KOPT-K1 (cell line): ENCODE data around the gene SLF2.
"Not testable (repeated sequence)": the region's sequence is repeated elsewhere in the genome, so short reads cannot be mapped to it uniquely, and the experiment has no call there.

Source experiments
- H3K27ac ChIP-seq: fragments of 200-600 bp; sonication (generic); 2 replicates; pipeline ENCODE4 v1.5.1; 2016; ENCODE audit warnings: antibody characterized with exemption, mild to moderate bottlenecking, low read depth, low read length; ENCODE audit not compliant: poor library complexity, severe bottlenecking
- H3K36me3 ChIP-seq: fragments of 200-600 bp; sonication (generic); 2 replicates; pipeline ENCODE4 v1.5.1; 2017; ENCODE audit warnings: antibody characterized with exemption, mild to moderate bottlenecking, low read length, moderate library complexity; ENCODE audit not compliant: insufficient read depth
- H3K9me3 ChIP-seq: fragments of 200-600 bp; sonication (generic); 2 replicates; pipeline ENCODE4 v1.5.1; 2017; ENCODE audit warnings: antibody characterized with exemption, low read length, mild to moderate bottlenecking; ENCODE audit not compliant: insufficient read depth, poor library complexity, severe bottlenecking

Gene SLF2

GRCh38 chr10:100972115-100972903, 59.5 kb downstream of the SLF2 start:
- Histone ChIP-seq H3K27ac (no peak overlapping the region), H3K9me3 (no peaks in the 10 kb centered on the region), H3K36me3 (0 out of 2 replicates have a peak, but pooled peaks cover 2% of the 10 kb centered on the region)

- Histone ChIP-seq H3K9me3 (no peaks in the 10 kb centered on the region), H3K36me3 (no peaks in the 10 kb centered on the region), H3K27ac (no peak overlapping the region)
Observed at GRCh38 chr10:100972904-100973535, 60.3 kb downstream of the SLF2 start.

- not testable (repeated sequence) for H3K9me3 ChIP-seq, H3K27ac ChIP-seq, H3K36me3 ChIP-seq
Observed at GRCh38 chr10:100975397-100975796, 62.6 kb downstream of the SLF2 start.

- Histone ChIP-seq H3K9me3 (no peaks in the 10 kb centered on the region), H3K36me3 (peaks cover 20% of the 10 kb centered on the region; the same call in 1 of the 2 replicates), H3K27ac (no peak overlapping the region)
Observed at GRCh38 chr10:100976906-100977305, 64.1 kb downstream of the SLF2 start.

- H3K27ac ChIP-seq, result no peak overlapping the region
- peaks cover 21% of the 10 kb centered on the region; the same call in 1 of the 2 replicates for H3K36me3 ChIP-seq
- no peaks in the 10 kb centered on the region for H3K9me3 ChIP-seq
Observed at GRCh38 chr10:100977436-100977835, 64.7 kb downstream of the SLF2 start.

- Histone ChIP-seq H3K9me3 (no peaks in the 10 kb centered on the region), H3K36me3 (peaks cover 30% of the 10 kb centered on the region; the same call in 1 of the 2 replicates)
Observed at GRCh38 chr10:100978121-100978900, 65.5 kb downstream of the SLF2 start.

GRCh38 chr10:100978901-100979195, 66.1 kb downstream of the SLF2 start:
- H3K27ac ChIP-seq, result no peak overlapping the region
- peaks cover 30% of the 10 kb centered on the region; the same call in 1 of the 2 replicates for H3K36me3 ChIP-seq
- no peaks in the 10 kb centered on the region for H3K9me3 ChIP-seq

More at GRCh38 chr10:100978121-100978900, 65.5 kb downstream of the SLF2 start:
- no peak overlapping the region for H3K27ac ChIP-seq

GRCh38 chr10:100979791-100980272, 67.1 kb downstream of the SLF2 start:
- no peak overlapping the region for H3K27ac ChIP-seq
- no peaks in the 10 kb centered on the region for H3K9me3 ChIP-seq
- H3K36me3 ChIP-seq, result peaks cover 34% of the 10 kb centered on the region; the same call in 1 of the 2 replicates

GRCh38 chr10:100980311-100980710, 67.5 kb downstream of the SLF2 start:
- Histone ChIP-seq H3K27ac (no peak overlapping the region), H3K9me3 (no peaks in the 10 kb centered on the region), H3K36me3 (peaks cover 39% of the 10 kb centered on the region; the same call in 1 of the 2 replicates)

GRCh38 chr10:100980711-100981110, 67.9 kb downstream of the SLF2 start:
- no peak overlapping the region for H3K27ac ChIP-seq
- peaks cover 42% of the 10 kb centered on the region; the same call in 1 of the 2 replicates for H3K36me3 ChIP-seq
- no peaks in the 10 kb centered on the region for H3K9me3 ChIP-seq

GRCh38 chr10:100981178-100981772, 68.5 kb downstream of the SLF2 start:
- no peaks in the 10 kb centered on the region for H3K9me3 ChIP-seq
- H3K36me3 ChIP-seq, result peaks cover 42% of the 10 kb centered on the region; the same call in 1 of the 2 replicates
- H3K27ac ChIP-seq, result no peak overlapping the region

- Histone ChIP-seq H3K36me3 (peaks cover 42% of the 10 kb centered on the region; the same call in 1 of the 2 replicates), H3K9me3 (no peaks in the 10 kb centered on the region), H3K27ac (no peak overlapping the region)
Observed at GRCh38 chr10:100982916-100983830, 70.4 kb downstream of the SLF2 start.

- Histone ChIP-seq H3K27ac (no peak overlapping the region), H3K36me3 (peaks cover 49% of the 10 kb centered on the region), H3K9me3 (no peaks in the 10 kb centered on the region)
Observed at GRCh38 chr10:100983868-100984671, 71.3 kb downstream of the SLF2 start.
